Measurements from ENCODE around the gene LNPK. TPM values are rescaled to one million over a fixed set of nuclear protein-coding genes. Genes with fewer than 3 reads are reported as not detected.

LNPK gene
- total and polyA plus RNA-seq, 2 experiments from 2014 or later: 5.4 to 8.1 TPM

DNA sequence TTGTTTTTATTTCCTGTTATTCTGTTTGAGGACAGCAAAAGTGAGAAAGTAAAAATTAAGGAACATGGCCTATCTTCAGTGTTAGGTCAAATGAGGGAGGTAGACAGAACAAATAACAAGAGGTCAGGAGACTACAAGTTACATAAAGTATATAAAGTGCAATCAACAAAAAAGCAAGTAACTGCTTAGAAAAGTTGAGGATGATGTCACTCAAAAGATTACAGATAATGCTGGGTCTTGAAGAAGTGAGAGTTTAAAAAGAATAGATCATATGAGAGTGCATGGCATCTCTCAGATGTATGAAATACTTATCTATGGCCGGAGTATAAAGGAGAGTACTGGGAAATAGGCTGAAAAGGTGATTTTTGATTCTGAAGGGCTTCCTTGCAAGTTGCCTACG is 79.9 kb downstream of the LNPK start:
- Histone ChIP-seq H4K20me1 (replicated peaks; ENCODE audit: insufficient read depth) (no peaks in the 10 kb centered on the region), H3K27ac (ENCODE audit: low read depth) (no peak overlapping the region), H2AFZ (no peak overlapping the region), H3K4me1 (ENCODE audit: insufficient read depth) (no peaks in the 10 kb centered on the region), H3K4me2 (no peak overlapping the region), H3F3A (replicated peaks; ENCODE audit: low read depth) (no peaks in the 10 kb centered on the region), H3K9me2 (ENCODE audit: insufficient read depth) (no peaks in the 10 kb centered on the region), H3K27me3 (ENCODE audit: insufficient read depth) (no peaks in the 10 kb centered on the region), H3K36me3 (ENCODE audit: insufficient read depth) (no peaks in the 10 kb centered on the region), H3K4me3 (no peak overlapping the region), H3K79me2 (replicated peaks; ENCODE audit: insufficient read depth) (no peaks in the 10 kb centered on the region)
- Mint-ChIP-seq H3K4me1 (peaks cover 11% of the 10 kb centered on the region), H3K4me3 (no peak overlapping the region), H3K9me3 (no peaks in the 10 kb centered on the region), H3K36me3 (ENCODE audit: low read depth) (no peaks in the 10 kb centered on the region), H3K27me3 (ENCODE audit: insufficient read depth, low read depth, poor library complexity) (peaks cover 4% of the 10 kb centered on the region), H3K27ac (no peak overlapping the region)
- DNase-seq (ENCODE audit: low spot score) (no peak), ATAC-seq (no peak)
- TF ChIP-seq CREB1 (CRISPR knock-in tag; IDR thresholded peaks at IDR 0.05; ENCODE audit: low read depth) (no peak), ZNF114 (CRISPR knock-in tag; IDR thresholded peaks at IDR 0.05) (no peak), JUNB (IDR thresholded peaks at IDR 0.05; ENCODE audit: unreplicated experiment) (no peak), EZH2phosphoT487 (IDR thresholded peaks at IDR 0.05; ENCODE audit: unreplicated experiment) (no peak), NANOG (IDR thresholded peaks at IDR 0.05; ENCODE audit: borderline replicate concordance) (no peak), STAT1 (IDR thresholded peaks at IDR 0.05; ENCODE audit: unreplicated experiment) (no peak), ZNF331 (CRISPR knock-in tag; IDR thresholded peaks at IDR 0.05; ENCODE audit: low read depth) (no peak), POLR2AphosphoS5 (IDR thresholded peaks at IDR 0.05; ENCODE audit: low read depth) (no peak), EZH2 (IDR thresholded peaks at IDR 0.05; ENCODE audit: low read depth, unreplicated experiment) (no peak)
- TF ChIP-seq, protein P1, sequence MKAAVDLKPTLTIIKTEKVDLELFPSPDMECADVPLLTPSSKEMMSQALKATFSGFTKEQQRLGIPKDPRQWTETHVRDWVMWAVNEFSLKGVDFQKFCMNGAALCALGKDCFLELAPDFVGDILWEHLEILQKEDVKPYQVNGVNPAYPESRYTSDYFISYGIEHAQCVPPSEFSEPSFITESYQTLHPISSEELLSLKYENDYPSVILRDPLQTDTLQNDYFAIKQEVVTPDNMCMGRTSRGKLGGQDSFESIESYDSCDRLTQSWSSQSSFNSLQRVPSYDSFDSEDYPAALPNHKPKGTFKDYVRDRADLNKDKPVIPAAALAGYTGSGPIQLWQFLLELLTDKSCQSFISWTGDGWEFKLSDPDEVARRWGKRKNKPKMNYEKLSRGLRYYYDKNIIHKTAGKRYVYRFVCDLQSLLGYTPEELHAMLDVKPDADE (IDR thresholded peaks at IDR 0.05): no peak
- TF ChIP-seq, protein P2, sequence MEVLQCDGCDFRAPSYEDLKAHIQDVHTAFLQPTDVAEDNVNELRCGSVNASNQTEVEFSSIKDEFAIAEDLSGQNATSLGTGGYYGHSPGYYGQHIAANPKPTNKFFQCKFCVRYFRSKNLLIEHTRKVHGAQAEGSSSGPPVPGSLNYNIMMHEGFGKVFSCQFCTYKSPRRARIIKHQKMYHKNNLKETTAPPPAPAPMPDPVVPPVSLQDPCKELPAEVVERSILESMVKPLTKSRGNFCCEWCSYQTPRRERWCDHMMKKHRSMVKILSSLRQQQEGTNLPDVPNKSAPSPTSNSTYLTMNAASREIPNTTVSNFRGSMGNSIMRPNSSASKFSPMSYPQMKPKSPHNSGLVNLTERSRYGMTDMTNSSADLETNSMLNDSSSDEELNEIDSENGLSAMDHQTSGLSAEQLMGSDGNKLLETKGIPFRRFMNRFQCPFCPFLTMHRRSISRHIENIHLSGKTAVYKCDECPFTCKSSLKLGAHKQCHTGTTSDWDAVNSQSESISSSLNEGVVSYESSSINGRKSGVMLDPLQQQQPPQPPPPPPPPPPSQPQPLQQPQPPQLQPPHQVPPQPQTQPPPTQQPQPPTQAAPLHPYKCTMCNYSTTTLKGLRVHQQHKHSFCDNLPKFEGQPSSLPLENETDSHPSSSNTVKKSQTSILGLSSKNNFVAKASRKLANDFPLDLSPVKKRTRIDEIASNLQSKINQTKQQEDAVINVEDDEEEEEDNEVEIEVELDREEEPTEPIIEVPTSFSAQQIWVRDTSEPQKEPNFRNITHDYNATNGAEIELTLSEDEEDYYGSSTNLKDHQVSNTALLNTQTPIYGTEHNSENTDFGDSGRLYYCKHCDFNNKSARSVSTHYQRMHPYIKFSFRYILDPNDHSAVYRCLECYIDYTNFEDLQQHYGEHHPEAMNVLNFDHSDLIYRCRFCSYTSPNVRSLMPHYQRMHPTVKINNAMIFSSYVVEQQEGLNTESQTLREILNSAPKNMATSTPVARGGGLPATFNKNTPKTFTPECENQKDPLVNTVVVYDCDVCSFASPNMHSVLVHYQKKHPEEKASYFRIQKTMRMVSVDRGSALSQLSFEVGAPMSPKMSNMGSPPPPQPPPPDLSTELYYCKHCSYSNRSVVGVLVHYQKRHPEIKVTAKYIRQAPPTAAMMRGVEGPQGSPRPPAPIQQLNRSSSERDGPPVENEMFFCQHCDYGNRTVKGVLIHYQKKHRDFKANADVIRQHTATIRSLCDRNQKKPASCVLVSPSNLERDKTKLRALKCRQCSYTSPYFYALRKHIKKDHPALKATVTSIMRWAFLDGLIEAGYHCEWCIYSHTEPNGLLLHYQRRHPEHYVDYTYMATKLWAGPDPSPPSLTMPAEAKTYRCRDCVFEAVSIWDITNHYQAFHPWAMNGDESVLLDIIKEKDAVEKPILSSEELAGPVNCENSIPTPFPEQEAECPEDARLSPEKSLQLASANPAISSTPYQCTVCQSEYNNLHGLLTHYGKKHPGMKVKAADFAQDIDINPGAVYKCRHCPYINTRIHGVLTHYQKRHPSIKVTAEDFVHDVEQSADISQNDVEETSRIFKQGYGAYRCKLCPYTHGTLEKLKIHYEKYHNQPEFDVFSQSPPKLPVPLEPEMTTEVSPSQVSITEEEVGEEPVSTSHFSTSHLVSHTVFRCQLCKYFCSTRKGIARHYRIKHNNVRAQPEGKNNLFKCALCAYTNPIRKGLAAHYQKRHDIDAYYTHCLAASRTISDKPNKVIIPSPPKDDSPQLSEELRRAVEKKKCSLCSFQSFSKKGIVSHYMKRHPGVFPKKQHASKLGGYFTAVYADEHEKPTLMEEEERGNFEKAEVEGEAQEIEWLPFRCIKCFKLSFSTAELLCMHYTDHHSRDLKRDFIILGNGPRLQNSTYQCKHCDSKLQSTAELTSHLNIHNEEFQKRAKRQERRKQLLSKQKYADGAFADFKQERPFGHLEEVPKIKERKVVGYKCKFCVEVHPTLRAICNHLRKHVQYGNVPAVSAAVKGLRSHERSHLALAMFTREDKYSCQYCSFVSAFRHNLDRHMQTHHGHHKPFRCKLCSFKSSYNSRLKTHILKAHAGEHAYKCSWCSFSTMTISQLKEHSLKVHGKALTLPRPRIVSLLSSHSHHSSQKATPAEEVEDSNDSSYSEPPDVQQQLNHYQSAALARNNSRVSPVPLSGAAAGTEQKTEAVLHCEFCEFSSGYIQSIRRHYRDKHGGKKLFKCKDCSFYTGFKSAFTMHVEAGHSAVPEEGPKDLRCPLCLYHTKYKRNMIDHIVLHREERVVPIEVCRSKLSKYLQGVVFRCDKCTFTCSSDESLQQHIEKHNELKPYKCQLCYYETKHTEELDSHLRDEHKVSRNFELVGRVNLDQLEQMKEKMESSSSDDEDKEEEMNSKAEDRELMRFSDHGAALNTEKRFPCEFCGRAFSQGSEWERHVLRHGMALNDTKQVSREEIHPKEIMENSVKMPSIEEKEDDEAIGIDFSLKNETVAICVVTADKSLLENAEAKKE (CRISPR knock-in tag; IDR thresholded peaks at IDR 0.05): no peak
- TF ChIP-seq, protein P3, sequence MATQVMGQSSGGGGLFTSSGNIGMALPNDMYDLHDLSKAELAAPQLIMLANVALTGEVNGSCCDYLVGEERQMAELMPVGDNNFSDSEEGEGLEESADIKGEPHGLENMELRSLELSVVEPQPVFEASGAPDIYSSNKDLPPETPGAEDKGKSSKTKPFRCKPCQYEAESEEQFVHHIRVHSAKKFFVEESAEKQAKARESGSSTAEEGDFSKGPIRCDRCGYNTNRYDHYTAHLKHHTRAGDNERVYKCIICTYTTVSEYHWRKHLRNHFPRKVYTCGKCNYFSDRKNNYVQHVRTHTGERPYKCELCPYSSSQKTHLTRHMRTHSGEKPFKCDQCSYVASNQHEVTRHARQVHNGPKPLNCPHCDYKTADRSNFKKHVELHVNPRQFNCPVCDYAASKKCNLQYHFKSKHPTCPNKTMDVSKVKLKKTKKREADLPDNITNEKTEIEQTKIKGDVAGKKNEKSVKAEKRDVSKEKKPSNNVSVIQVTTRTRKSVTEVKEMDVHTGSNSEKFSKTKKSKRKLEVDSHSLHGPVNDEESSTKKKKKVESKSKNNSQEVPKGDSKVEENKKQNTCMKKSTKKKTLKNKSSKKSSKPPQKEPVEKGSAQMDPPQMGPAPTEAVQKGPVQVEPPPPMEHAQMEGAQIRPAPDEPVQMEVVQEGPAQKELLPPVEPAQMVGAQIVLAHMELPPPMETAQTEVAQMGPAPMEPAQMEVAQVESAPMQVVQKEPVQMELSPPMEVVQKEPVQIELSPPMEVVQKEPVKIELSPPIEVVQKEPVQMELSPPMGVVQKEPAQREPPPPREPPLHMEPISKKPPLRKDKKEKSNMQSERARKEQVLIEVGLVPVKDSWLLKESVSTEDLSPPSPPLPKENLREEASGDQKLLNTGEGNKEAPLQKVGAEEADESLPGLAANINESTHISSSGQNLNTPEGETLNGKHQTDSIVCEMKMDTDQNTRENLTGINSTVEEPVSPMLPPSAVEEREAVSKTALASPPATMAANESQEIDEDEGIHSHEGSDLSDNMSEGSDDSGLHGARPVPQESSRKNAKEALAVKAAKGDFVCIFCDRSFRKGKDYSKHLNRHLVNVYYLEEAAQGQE (IDR thresholded peaks at IDR 0.05; ENCODE audit: unreplicated experiment): no peak
- TF ChIP-seq, protein P4, sequence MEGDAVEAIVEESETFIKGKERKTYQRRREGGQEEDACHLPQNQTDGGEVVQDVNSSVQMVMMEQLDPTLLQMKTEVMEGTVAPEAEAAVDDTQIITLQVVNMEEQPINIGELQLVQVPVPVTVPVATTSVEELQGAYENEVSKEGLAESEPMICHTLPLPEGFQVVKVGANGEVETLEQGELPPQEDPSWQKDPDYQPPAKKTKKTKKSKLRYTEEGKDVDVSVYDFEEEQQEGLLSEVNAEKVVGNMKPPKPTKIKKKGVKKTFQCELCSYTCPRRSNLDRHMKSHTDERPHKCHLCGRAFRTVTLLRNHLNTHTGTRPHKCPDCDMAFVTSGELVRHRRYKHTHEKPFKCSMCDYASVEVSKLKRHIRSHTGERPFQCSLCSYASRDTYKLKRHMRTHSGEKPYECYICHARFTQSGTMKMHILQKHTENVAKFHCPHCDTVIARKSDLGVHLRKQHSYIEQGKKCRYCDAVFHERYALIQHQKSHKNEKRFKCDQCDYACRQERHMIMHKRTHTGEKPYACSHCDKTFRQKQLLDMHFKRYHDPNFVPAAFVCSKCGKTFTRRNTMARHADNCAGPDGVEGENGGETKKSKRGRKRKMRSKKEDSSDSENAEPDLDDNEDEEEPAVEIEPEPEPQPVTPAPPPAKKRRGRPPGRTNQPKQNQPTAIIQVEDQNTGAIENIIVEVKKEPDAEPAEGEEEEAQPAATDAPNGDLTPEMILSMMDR (conservative IDR thresholded peaks at IDR 0.05; ENCODE audit: low read depth in 2 of 2): no peak
